Fibroblast of the aortic adventitia (primary cell): Measurements from ENCODE around the gene USP17L22. TPM values are rescaled to one million over a fixed set of nuclear protein-coding genes. Genes with fewer than 3 reads are reported as not detected.
"Not testable (repeated sequence)": the region's sequence is repeated elsewhere in the genome, so short reads cannot be mapped to it uniquely, and the experiment has no call there.

ENCODE experiments used
- DNase-seq: peaks from one replicate; pipeline ENCODE4 v3.0.0-alpha.2; 2010; ENCODE audit warnings: low read depth
- H3K4me3 ChIP-seq: 2 replicates; pipeline ENCODE4 v1.5.1; 2011; ENCODE audit warnings: low read depth, mild to moderate bottlenecking, control low read depth, low read length, moderate library complexity
- total RNA-seq: library from RNA; depleted of rRNA; stranded (reverse); fragments of >200 nt; gene quantifications from 2 replicates; pipeline ENCODE4 v1.2.3, GENCODE V29; 2012; ENCODE audit warnings: low replicate concordance

The USP17L22 gene, protein sequence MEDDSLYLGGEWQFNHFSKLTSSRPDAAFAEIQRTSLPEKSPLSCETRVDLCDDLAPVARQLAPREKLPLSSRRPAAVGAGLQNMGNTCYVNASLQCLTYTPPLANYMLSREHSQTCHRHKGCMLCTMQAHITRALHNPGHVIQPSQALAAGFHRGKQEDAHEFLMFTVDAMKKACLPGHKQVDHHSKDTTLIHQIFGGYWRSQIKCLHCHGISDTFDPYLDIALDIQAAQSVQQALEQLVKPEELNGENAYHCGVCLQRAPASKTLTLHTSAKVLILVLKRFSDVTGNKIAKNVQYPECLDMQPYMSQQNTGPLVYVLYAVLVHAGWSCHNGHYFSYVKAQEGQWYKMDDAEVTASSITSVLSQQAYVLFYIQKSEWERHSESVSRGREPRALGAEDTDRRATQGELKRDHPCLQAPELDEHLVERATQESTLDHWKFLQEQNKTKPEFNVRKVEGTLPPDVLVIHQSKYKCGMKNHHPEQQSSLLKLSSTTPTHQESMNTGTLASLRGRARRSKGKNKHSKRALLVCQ
- not detected in 2 replicates for total RNA-seq

DNA sequence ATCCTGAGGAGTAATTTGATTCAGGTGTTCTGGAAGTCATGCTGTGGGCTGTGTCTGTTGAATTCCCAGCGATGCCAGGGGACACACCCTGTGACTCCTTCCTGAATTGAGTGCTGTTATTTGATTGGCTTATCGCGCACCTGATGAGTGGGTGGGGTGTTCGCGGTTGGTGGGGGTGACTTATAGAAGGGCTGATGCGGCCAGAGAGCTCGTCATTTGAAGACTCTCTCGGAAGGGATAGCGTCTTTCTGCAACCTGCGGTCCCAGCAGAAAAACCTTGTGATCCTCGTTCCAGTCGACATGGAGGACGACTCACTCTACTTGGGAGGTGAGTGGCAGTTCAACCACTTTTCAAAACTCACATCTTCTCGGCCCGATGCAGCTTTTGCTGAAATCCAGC lies at the start of gene USP17L22:
Gene USP17L22 (plus strand): TSS at position 301 of the 400 bp plus-strand sequence. CDS start 0 bp downstream, at position 301.
- DNase-seq: not testable (repeated sequence)

GRCh38 chr4:9219852-9220251 lies 47.6 kb upstream of the USP17L22 start, which contains the start of gene USP17L12:
USP17L12 (plus strand) TSS chr4:9220152; CDS start chr4:9220152, 0 bp downstream.
- DNase-seq, H3K4me3 ChIP-seq: not testable (repeated sequence)

More for the DNA sequence above, at the start of gene USP17L22:
- not testable (repeated sequence) for H3K4me3 ChIP-seq

GRCh38 chr4:9224596-9224995 lies 42.8 kb upstream of the USP17L22 start, which contains the start of gene USP17L13:
USP17L13 (plus strand) TSS chr4:9224896; CDS start chr4:9224896, 0 bp downstream.
- not testable (repeated sequence) for DNase-seq, H3K4me3 ChIP-seq

- H3K4me3 ChIP-seq, DNase-seq: not testable (repeated sequence)
Observed at GRCh38 chr4:9230249-9230648, 37.2 kb upstream of the USP17L22 start.

DNA sequence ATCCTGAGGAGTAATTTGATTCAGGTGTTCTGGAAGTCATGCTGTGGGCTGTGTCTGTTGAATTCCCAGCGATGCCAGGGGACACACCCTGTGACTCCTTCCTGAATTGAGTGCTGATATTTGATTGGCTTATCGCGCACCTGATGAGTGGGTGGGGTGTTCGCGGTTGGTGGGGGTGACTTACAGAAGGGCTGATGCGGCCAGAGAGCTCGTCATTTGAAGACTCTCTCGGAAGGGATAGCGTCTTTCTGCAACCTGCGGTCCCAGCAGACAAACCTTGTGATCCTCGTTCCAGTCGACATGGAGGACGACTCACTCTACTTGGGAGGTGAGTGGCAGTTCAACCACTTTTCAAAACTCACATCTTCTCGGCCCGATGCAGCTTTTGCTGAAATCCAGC lies 33.3 kb upstream of the USP17L22 start, which contains the start of gene USP17L15:
Gene USP17L15 (plus strand): TSS at position 301 of the 400 bp plus-strand sequence. CDS start 0 bp downstream, at position 301.
- not testable (repeated sequence) for H3K4me3 ChIP-seq, DNase-seq

DNA sequence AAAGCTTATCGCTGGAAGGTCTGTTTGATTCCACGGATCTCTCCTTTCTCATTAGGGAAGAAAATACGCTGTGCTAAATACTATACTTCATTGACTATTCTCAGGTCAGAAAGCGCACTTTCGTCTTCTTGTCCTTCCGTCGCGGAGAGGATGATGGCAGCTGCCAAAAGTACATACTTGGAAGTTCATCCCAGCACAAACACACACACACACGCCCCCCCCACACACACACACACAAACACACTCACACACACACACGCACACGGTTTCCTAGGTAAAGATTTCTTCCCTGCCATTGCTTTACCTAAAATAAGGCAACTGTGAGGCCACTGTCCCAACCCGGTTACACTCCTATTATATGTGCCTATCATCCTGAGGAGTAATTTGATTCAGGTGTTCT lies 29.0 kb upstream of the USP17L22 start:
- not testable (repeated sequence) for H3K4me3 ChIP-seq, DNase-seq

GRCh38 chr4:9243579-9243978 lies 23.8 kb upstream of the USP17L22 start, which contains the start of gene USP17L17:
USP17L17 (plus strand) TSS chr4:9243879; CDS start chr4:9243879, 0 bp downstream.
- H3K4me3 ChIP-seq, DNase-seq: not testable (repeated sequence)

DNA sequence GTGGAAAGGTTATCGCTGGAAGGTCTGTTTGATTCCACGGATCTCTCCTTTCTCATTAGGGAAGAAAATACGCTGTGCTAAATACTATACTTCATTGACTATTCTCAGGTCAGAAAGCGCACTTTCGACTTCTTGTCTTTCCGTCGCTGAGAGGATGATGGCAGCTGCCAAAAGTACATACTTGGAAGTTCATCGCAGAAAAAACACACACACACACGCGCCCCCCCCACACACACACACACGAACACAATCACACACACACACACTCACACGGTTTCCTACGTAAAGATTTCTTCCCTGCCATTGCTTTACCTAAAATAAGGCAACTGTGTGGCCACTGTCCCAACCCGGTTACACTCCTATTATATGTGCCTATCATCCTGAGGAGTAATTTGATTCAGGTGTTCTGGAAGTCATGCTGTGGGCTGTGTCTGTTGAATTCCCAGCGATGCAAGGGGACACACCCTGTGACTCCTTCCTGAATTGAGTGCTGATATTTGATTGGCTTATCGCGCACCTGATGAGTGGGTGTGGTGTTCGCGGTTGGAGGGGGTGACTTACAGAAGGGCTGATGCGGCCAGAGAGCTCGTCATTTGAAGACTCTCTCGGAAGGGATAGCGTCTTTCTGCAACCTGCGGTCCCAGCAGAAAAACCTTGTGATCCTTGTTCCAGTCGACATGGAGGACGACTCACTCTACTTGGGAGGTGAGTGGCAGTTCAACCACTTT lies 19.3 kb upstream of the USP17L22 start, which contains the start of gene USP17L18:
Gene USP17L18 (plus strand): TSS at position 678 of the 728 bp plus-strand sequence. CDS start 0 bp downstream, at position 678.
- not testable (repeated sequence) for DNase-seq, H3K4me3 ChIP-seq

DNA sequence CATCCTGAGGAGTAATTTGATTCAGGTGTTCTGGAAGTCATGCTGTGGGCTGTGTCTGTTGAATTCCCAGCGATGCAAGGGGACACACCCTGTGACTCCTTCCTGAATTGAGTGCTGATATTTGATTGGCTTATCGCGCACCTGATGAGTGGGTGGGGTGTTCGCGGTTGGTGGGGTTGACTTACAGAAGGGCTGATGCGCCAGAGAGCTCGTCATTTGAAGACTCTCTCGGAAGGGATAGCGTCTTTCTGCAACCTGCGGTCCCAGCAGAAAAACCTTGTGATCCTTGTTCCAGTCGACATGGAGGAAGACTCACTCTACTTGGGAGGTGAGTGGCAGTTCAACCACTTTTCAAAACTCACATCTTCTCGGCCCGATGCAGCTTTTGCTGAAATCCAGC lies 14.3 kb upstream of the USP17L22 start, which contains the start of gene USP17L19:
Gene USP17L19 (plus strand): TSS at position 301 of the 400 bp plus-strand sequence. CDS start 0 bp downstream, at position 301.
- not testable (repeated sequence) for H3K4me3 ChIP-seq, DNase-seq

- DNase-seq, H3K4me3 ChIP-seq: not testable (repeated sequence)
Observed at GRCh38 chr4:9257824-9258223, 9.6 kb upstream of the USP17L22 start, which contains the start of gene USP17L20. USP17L20 (plus strand) TSS chr4:9258124; CDS start chr4:9258124, 0 bp downstream.

GRCh38 chr4:9262572-9262971 lies 4.8 kb upstream of the USP17L22 start, which contains the start of gene USP17L21:
USP17L21 (plus strand) TSS chr4:9262872; CDS start chr4:9262872, 0 bp downstream.
- not testable (repeated sequence) for DNase-seq

GRCh38 chr4:9271719-9272118 lies 4.3 kb downstream of the USP17L22 start:
- not testable (repeated sequence) for H3K4me3 ChIP-seq, DNase-seq

More at GRCh38 chr4:9262572-9262971, 4.8 kb upstream of the USP17L22 start, which contains the start of gene USP17L21:
- not testable (repeated sequence) for H3K4me3 ChIP-seq

Other genes with a start within 250 kb of the USP17L22 start
- not detected in 2 replicates for gene FAM90A26, start 97.2 kb upstream of the USP17L22 start, total RNA-seq
- not detected in 2 replicates for gene USP17L10, start 57.0 kb upstream of the USP17L22 start, total RNA-seq
- gene USP17L11, start 52.2 kb upstream of the USP17L22 start, total RNA-seq: not detected in 2 replicates
- gene USP17L12, start 47.5 kb upstream of the USP17L22 start, total RNA-seq: not detected in 2 replicates
- not detected in 2 replicates for gene USP17L13, start 42.7 kb upstream of the USP17L22 start, total RNA-seq
- not detected in 2 replicates for gene USP17L15, start 33.2 kb upstream of the USP17L22 start, total RNA-seq
- gene USP17L17, start 23.7 kb upstream of the USP17L22 start, total RNA-seq: not detected in 2 replicates
- gene USP17L18, start 19.0 kb upstream of the USP17L22 start, total RNA-seq: not detected in 2 replicates
- not detected in 2 replicates for gene USP17L19, start 14.2 kb upstream of the USP17L22 start, total RNA-seq
- not detected in 2 replicates for gene USP17L20, start 9.5 kb upstream of the USP17L22 start, total RNA-seq
- not detected in 2 replicates for gene USP17L21, start 4.7 kb upstream of the USP17L22 start, total RNA-seq
- gene USP17L24, start 57.5 kb downstream of the USP17L22 start, total RNA-seq: not detected in 2 replicates
- gene USP17L25, start 62.3 kb downstream of the USP17L22 start, total RNA-seq: not detected in 2 replicates
- not detected in 2 replicates for gene USP17L26, start 67.0 kb downstream of the USP17L22 start, total RNA-seq
- not detected in 2 replicates for gene USP17L5, start 71.8 kb downstream of the USP17L22 start, total RNA-seq
- not detected in 2 replicates for gene USP17L27, start 76.5 kb downstream of the USP17L22 start, total RNA-seq
- not detected in 2 replicates for gene USP17L28, start 81.3 kb downstream of the USP17L22 start, total RNA-seq
- gene USP17L29, start 86.0 kb downstream of the USP17L22 start, total RNA-seq: not detected in 2 replicates
- not detected in 2 replicates for gene USP17L30, start 95.5 kb downstream of the USP17L22 start, total RNA-seq
- not detected in 2 replicates for gene DEFB131A, start 176.8 kb downstream of the USP17L22 start, total RNA-seq